ENCODE results near the gene CCDC86.

The CCDC86 gene

GRCh38 chr11:60838132-60838531, 3.8 kb upstream of the CCDC86 start:
- in situ Hi-C loops (cut with MboI; ENCODE audit: low pct_unique_long_range_greater_than_20kb, low sequenced_read_pairs, unreplicated experiment) = loop anchor here (10.0 to 25.0 kb wide), 2 partner anchors 47 to 349 kb away; no protein-coding TSS in a partner anchor
- TF ChIP-seq, protein P1, sequence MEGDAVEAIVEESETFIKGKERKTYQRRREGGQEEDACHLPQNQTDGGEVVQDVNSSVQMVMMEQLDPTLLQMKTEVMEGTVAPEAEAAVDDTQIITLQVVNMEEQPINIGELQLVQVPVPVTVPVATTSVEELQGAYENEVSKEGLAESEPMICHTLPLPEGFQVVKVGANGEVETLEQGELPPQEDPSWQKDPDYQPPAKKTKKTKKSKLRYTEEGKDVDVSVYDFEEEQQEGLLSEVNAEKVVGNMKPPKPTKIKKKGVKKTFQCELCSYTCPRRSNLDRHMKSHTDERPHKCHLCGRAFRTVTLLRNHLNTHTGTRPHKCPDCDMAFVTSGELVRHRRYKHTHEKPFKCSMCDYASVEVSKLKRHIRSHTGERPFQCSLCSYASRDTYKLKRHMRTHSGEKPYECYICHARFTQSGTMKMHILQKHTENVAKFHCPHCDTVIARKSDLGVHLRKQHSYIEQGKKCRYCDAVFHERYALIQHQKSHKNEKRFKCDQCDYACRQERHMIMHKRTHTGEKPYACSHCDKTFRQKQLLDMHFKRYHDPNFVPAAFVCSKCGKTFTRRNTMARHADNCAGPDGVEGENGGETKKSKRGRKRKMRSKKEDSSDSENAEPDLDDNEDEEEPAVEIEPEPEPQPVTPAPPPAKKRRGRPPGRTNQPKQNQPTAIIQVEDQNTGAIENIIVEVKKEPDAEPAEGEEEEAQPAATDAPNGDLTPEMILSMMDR (IDR thresholded peaks at IDR 0.05; ENCODE audit: extremely low read depth, insufficient read depth, missing control alignments) = no peak
- DNase-seq (ENCODE audit: low spot score) = no peak

DNA sequence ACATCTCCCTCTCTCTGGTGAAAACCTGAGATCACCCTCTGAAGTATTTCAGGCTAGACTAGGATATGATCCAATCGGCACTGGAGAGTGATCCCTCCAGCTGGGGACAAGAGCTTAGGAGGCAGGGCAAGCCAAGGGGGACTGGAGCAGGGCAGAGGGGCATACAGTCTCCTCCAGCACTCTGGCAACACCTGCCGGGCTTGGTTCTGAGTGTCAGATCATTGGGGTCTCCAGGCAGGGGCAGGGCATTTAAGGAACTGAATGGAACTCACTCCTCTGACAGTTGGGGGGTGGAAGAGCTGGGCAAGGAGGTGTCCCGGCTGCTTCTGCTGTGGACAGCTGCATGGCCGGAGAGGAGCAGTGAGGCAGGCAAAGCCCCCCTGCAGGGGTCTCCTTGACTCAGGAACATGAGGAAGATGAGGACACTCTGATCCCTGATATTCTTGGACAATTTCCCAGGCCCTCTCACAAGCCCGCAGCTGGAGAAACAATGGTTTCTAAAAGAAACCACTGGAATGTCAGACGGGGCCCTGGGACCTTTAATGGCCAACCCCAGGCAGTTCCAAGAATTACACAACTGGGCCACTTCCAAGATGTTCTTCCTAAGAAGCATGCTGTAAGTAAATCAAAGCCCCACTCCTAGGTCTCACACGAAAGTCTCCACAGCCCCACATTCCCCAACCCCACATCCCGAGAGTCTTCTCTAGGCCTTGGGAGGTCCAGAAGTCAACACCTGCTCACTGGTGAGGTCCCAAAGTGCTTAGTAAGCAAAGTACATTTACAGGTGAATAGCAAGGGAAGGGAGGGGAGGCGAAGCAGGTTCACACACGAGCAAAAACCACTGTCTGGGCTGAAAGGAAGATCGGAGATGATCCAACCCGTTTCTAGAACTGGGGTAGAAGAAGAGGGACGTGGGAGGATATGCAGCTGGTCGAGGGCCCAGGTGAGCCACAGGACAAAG, 1.2 kb upstream of the CCDC86 start:
- DNase-seq (ENCODE audit: low spot score) = no peak
- TF ChIP-seq, protein P1 (IDR thresholded peaks at IDR 0.05; ENCODE audit: extremely low read depth, insufficient read depth, missing control alignments) = no peak
- in situ Hi-C loops (cut with MboI; ENCODE audit: low pct_unique_long_range_greater_than_20kb, low sequenced_read_pairs, unreplicated experiment) = loop anchor here (25.0 kb wide), 1 partner anchor 347 kb away; no protein-coding TSS in a partner anchor

DNA sequence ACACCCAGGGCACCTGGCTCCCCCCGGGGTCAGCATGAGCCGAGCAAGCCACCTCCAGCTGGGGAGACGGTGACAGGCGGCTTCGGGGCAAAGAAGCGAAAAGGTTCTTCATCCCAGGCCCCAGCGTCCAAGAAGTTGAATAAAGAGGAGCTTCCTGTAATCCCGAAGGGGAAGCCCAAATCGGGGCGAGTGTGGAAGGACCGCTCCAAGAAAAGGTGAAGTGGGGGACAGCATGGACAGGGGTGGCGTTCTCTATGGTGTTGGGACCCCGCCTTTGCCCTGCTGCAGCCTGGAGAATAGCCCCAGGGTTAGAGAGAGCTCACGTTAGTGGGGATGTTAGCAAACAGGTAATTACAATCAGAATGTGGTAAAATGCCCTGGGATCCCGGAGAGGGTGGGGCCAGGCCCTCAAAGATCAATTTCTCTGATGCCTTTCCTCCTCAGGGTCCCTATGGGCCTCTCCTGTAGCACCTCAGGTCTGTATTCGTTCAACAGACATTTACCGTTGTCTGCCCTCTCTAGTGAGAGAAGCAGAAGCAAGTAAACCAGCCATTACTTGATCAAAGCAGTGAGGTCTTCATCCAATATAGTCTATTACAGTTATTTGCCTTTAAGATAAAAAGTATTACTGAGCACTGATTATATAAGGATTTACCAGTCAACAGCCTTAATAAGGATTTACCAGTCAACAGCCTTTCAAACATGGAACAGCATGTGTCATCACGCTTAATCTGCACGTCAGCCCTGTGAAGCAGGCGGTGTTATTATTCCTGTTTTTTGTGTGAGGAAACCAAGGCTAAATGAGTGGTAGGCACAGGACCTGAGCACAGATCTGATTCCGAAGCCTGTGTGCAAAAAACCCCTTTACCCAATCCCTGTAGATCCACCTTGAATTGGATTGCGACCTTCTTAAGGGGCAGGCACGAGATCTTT, 1.0 kb downstream of the CCDC86 start:
- TF ChIP-seq, protein P1 (IDR thresholded peaks at IDR 0.05; ENCODE audit: extremely low read depth, insufficient read depth, missing control alignments) = no peak
- in situ Hi-C loops (cut with MboI; ENCODE audit: low pct_unique_long_range_greater_than_20kb, low sequenced_read_pairs, unreplicated experiment) = loop anchor here (25.0 kb wide), 1 partner anchor 344 kb away; no protein-coding TSS in a partner anchor
- DNase-seq (ENCODE audit: low spot score) = no peak

DNA sequence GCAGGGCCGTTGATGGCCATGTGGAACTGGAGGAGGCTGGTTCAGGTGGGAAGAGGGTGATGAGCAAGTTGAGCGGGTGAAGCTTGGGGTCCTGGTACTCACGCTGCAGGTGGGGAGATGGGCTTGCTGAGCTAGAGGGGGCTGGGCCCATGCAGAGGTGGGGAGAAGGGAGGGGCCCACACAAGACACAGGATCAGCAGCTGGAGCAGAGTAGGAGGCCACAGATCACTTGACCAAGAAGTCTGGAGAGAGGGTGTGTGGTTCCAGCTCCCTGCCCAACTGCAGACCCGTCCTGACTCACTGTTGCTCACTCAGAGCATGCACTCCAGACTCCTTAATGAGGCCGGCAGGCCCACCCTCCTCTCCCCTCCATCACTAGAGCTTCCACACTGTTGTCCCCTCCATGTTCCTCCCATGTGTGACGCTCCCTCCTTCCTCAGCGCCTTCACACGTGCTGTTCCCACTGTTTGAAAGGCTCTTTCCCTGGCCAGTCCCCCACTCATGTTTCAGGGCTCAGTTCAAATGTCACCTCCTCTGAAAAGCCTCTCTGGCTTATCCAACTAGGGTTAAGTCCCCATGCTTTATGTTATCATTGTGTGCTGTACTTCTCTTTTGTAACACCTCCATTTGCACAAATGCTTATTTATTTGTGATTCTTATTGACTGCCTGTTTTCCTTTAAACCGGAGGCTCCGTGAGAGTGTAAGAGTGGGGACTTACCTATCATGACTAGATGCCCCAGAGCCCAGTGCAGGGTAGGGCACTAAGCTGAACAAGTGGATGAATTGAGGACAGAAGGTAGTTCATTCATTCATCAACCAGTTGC, 2.3 kb downstream of the CCDC86 start:
- no peak for DNase-seq (ENCODE audit: low spot score)
- in situ Hi-C loops (cut with MboI; ENCODE audit: low pct_unique_long_range_greater_than_20kb, low sequenced_read_pairs, unreplicated experiment) = loop anchor here (25.0 kb wide), 1 partner anchor 343 kb away; no protein-coding TSS in a partner anchor
- TF ChIP-seq, protein P1 (IDR thresholded peaks at IDR 0.05; ENCODE audit: extremely low read depth, insufficient read depth, missing control alignments) = no peak

DNA sequence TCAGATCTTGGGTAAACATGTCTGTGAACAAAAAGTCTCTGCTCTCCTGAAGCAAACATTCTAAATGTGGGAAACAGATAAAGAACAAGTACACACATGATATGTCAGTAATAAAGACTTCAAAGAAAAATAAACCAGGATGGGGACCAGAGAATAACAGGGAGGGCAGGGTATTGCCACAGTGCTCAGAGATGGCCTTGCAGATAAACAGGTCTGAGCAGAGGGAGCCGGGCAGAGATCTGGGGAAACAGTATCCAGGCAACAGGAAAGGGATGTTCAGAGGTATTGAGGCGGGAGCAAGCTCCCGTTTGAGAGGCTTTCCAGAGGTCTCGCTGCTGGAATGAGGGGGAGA, 2.9 kb downstream of the CCDC86 start:
- in situ Hi-C loops (cut with MboI; ENCODE audit: low pct_unique_long_range_greater_than_20kb, low sequenced_read_pairs, unreplicated experiment) = loop anchor here (25.0 kb wide), 1 partner anchor 342 kb away; no protein-coding TSS in a partner anchor
- TF ChIP-seq, protein P1 (IDR thresholded peaks at IDR 0.05; ENCODE audit: extremely low read depth, insufficient read depth, missing control alignments) = no peak
- DNase-seq (ENCODE audit: low spot score) = no peak
